Measurements from ENCODE around the gene LMO1. TPM values are rescaled to one million over a fixed set of nuclear protein-coding genes. Genes with fewer than 3 reads are reported as not detected.

The LMO1 gene
- total and polyA plus RNA-seq, 4 donors, result not detected

Other genes starting within 250 kb of the LMO1 start
- 10 to 100 TPM in 1 of 2 donors, 1 to 10 TPM in 1; 5.9 to 12.9 TPM for gene TUB, start 182.7 kb downstream of the LMO1 start, total RNA-seq
- 1 to 10 TPM; 1.5 to 4.0 TPM for gene TUB, start 182.7 kb downstream of the LMO1 start, polyA plus RNA-seq
- 10 to 100 TPM in 1 of 2 donors, 1 to 10 TPM in 1; 7.8 to 13.1 TPM for gene RIC3, start 94.9 kb downstream of the LMO1 start, total RNA-seq
- gene RIC3, start 94.9 kb downstream of the LMO1 start, polyA plus RNA-seq, result 1 to 10 TPM; 2.9 to 8.3 TPM